CD4-positive, alpha-beta T cell treated with Interleukin-15 for 1 hour (primary cell): ENCODE results near the gene LHPP.

ENCODE experiments used
- DNase-seq: peaks from one replicate; pipeline ENCODE4 v3.0.0-alpha.2; 2020

LHPP gene

DNA sequence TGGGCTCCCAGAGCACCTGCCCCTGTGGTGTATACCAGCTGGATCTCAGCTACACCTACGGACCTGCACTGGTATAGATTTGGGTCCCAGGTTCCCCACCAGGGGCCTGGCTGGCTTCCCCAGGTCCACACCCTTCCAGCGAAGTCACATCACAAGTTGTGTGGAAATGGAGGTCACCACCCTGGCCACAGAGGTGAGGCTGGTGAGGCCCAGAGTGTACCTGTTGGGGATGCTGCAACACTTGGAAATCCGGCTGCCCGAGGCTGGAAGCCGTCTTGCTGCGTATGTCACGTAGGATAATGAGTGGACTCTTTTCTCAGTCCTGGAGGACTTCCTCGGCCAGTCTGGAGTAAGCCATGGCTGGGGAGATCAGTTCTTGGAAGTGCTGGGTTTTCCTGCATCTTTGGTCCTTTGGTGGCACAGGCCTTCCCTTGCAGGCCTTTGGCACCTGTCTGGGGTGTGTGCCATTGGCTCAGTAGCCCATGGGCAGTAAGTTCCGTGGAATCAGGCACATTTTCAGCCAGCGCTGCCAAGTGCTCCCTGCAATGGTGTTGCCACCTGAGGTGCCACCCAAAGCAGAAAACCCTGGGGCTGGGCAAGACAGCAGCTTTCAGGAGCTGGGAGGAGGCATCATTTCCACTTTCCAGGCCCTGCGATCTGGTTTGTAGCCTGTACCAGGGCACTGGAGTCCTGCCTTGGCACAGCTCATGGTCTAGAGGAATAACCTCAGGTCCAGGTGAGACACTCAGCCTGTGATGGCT lies 97.9 kb downstream of the LHPP start:
- DNase-seq: peak; percentile 1

DNA sequence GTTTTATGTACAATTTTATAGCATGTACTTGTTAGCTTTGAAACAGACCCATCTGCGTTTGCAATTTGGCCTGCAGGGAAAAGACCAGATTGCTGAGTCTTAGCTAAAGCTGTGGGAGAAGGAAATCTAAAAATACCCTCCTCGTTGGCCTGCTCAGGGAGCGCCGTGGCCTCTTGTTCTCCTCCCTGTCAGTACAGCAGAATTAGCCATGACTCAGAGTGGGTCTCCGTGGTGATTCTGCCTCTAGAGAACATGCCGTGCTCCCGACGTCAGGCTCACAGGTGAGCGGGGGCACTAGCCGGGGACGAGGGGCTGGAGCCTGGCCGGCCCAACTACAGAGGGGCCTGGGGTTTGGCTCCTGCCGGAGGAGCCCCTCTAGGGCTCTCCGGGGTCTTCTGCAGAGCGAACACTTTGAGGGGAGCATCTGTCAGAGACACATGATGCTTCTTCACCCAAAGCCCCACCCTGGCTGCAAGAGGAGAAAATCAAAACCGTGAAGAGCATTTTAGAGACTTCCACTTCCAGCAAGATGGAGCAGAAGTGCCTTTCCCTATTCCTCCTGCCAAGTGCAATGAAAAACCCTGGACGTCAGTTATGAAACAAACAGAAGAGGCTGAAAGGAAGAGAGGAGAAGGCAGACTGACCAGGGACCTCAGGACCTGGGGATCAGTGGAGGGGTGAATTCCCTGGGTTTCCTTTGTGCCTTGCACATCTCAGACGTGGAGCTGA lies 98.9 kb downstream of the LHPP start:
- no peak for DNase-seq

DNA sequence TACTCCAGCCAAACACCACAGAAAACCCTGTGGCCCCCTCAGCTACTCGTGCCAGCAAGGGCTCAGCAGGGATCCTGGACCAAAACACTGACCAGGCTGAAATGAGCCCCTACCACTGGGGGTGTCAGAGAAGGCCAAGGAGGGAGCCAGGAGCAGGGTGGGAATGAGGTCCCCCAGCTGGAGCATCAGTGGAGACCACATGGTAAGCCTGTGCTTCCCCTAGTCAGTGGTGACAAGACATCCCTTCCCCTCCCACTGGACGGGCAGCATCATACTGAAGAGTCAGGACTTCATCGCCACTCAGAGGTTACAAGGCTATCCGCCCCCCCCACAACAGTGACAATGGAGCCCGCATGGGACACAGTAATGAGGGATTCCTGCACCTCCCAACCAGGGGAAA lies 99.6 kb downstream of the LHPP start:
- DNase-seq: no peak

DNA sequence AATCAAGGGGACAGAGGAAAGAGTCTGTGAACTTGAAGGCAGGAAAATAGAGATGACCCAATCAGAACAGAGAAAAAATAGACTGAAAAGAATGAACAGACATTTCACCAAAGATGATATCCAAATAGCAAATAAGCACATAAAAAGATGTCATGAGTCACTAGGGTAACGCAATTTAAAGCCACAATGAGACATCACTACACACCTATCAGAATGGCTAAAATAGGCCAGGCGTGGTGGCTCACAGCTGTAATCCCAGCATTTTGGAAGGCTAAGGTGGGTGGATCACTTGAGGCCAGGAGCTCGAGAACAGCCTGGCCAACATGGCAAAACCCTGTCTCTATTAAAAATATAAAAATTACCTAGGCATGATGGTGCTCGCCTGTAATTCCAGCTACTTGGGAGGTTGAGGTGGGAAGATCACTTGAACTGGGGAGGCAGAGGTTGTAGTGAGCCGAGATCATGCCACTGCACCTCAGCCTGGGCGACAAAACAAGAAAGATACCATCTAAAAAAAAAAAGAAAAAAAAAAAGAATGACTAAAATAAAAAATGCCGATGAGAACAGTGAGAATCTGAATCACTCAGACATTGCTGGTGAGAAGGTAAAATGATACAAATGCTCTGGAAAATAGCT lies 100.9 kb downstream of the LHPP start:
- no peak for DNase-seq

DNA sequence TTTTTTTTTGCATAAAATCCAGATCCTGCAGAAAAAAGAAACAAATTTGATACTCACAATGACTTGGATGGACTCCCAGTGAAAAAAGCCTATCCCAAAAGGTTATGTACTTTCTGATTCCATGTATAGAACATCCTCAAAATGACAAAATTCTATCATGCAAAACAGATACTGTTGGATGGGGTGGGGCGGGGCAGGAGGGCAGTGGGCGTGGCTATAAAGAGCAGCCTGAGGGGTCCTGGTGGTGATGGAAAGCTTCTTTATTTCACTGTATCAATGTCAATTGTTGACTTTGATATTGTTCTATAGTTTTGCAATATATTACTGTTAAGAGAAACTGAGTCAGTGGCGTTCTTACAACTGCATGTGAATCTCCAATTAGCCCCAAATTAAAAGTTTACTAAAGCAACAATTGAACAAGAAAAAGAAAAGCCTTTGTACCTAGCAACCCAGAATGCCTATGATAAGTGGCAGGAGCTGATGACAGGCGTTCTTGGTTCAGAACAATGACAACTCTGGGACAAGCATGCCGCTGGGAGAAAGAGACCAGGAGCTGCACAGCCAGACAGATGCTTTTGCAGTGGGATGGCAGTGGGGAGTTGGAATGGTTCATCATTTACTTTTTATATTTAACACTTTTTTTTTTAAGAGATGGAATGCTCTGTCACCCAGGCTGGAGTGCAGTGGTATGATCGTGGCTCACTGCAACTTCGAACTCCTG lies 101.9 kb downstream of the LHPP start:
- DNase-seq: no peak

DNA sequence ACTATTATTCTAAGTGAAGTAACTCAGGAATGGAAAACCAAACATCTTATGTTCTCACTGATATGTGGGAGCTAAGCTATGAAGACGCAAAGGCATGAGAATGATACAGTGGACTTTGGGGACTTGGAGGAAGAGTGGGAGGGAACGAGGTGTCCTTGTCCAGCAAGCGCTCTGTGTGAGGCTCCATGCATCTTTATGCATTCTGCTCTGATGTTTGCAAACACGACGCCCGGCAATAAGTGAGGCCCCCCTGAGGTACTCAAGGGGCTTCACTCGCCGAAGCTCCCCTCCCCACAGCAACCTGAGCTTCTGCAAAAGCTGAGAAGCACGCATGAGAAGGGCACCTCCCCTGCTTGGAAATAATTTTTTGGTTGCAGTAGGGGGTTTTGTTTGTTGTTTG lies 103.3 kb downstream of the LHPP start:
- no peak for DNase-seq

DNA sequence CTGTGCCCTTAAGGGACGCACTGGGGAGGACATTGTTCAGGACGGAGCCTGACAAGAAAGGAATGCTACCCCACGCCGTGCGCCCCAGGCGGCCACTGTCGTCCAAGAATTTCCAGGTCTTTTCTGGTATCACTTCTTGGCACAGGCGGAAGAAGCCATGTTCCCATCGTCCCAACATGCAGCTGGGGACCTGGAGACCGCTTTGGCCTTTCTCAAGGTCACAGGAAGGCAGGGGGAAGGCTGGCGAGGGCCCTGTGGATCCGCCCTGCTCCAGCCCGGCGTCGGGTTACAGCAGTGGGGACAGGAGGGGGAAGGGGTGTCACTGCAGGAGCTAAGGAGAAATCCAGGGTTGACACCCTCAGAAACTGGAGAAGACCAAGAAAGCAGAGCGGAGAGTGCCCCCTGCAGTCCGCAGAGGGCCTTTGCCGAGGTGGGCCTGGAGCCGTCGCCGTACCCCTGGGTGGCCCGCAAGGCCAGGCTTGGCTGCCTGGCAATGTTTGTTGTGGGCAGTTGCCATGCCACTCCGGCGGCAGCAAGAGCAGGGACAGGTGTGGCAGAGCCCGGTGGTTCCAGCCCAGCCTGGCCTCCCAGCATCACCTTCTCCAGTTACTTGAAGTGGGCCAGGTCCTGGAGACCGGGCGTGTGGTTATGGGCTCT lies 104.1 kb downstream of the LHPP start:
- DNase-seq: no peak

DNA sequence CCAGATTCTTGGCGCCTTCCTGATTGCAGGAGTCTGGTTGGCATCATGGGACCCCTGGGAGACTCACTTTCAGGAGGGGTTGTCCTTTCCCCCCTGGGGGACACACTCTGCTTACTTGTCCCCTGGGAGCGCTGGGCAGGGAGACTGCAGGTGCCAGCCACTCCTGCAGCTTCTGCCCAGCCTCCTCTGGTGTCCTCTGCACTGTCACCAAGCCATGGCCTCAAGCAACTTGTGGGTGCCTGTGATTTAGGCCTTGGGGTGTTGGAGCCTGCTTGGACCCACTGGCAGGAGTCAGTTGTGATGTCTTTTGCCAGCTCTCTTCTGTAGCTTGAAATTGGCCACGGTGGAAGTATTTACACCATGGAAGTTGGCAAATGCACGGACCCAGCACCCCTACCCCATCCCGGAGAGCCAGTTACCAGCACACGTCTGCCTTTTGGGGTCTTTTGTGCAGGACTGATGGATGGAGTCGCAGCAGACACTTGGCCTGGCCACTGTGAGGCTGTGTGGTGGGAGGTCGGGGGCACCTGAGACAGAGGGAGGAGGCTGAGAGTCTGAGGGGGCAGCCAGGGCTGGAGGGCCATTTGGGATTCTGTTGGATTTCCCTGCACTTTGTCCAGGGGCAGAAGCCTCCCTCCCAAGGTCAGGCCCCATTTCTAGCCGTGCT lies 104.7 kb downstream of the LHPP start:
- DNase-seq: no peak

DNA sequence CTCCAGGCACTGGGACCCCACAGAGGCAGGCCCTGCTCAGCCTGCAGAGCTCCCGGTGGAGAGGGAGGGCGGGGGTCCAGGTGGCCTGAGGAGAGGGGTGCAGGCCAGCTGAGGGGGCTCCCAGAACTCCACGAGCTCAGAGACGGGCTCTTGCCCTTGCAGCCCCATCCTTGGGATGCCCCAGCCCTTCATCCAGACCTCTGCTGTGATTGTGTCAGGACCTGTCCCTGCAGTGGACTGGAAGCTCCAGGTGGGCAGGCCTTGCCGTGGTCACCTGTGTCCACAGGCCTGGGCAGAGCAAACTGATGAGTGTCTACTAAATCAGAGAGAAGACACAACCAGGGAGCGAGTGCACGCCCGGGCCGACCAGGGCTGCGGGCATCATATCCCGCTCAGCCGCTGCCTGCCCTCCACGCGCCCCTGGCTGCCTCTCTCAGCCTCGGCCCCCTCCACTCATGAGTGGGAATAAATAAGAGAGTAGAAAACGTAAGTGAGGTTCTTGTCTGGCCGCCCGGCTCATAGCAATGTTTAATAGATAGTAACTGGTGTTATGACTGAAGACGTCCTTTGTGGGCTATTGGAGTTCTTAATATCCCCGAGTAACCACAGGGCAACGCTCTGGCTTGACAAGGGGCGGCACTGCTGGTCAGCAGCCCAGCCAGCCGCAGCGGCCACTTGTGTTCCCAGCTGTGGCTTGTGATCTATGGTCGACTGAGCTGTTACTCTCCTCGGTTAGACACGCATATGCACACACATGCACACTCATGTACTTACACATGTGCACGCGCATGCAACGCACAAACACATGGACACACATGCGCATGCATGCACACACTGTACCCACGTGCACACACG lies 105.6 kb downstream of the LHPP start:
- DNase-seq: no peak

DNA sequence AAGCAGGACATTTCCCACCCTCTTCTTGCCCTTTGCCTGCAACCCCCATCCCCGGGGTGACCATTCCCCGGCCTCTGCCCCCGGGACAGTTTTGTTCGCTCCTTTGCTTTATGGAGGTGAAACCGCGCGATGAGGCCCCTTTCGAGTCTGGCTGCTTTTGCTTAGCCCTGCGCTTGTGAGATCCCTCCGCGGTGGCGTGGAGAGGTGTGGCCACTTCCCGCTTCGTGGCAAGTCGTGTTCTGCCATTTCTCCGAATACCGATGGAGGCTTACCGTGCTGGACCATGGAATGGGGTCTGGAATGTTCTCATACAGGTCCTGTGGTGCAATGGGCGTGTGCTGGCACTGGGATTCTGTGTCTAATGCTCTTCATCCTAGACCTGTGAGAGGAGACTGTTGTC lies 106.7 kb downstream of the LHPP start:
- no peak for DNase-seq

DNA sequence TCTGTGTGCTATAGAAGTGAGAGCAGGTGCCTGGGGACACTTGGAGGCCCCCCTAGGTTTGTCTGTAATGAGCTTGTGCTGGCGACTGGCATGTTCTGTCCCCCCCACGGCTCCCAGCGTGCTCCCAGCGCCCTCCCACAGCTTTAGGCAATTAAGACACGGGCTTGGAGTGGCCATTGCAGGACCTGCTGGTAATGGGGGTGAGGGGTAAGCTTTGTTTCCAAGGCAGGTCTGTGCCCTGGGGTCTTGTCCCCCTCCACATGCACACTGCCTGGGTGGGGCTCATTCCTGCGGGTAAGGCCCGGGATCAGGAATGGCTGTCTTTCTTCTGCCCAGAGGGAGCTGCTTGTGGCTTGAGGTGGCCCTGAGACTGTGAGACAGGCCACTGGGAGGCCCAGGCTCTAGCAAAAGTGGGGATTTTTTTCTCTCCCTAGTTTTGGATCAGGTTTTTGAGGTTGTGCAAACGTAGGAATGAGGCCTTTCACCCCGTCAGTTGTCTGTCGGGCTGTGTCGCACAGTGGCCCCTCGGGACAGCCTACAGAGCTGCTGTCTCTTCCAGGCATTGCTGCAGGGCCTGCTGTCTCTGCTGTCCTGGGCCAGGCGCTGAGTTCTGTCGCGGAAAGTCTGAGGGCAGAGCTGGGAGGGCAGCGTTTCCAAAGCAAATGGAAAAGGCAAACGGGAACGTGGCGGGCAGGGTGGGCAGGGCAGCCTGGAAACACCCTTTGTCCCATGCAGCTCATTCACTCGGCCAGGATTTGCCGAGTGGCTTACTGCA lies 107.4 kb downstream of the LHPP start:
- DNase-seq: no peak

DNA sequence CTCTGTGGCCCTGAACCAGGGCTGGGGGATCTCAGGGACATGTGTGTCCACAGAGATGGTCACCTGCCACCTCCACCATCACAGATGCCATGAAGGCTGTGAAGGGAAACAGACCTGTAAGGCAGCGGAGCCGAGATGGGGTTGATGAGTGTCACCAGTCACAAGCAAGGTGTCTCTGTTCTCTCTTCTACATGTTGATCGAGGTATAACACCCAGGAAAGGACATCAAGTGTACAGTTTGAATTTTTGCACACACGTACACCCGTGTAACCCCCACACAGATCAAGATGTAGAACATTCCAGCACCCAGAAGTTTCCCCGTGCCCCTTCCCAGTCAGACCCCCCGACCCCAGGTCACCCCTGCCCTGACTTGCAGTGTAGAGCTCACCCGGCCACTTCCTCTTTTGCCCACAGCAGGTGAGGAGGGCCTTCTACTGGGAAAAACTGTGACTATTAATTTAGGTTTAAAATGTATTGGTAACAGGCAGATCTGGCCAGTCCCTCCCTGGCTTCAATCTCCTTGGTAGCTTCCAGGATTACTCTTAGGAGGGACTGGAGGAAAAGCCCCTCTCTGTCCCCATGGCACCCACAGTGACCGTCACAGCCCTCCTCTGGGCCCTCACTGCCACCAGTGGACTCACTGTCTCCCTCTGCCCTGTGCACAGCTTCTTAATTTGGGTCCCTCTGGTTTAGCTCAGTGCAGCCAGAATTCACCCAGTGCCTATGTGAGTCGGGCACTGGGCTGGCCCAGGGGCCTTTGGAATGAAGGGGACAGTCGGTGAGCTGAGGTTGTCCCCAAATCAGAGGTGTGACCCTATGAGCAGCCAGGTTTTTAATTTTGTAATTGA lies 108.2 kb downstream of the LHPP start:
- no peak for DNase-seq

DNA sequence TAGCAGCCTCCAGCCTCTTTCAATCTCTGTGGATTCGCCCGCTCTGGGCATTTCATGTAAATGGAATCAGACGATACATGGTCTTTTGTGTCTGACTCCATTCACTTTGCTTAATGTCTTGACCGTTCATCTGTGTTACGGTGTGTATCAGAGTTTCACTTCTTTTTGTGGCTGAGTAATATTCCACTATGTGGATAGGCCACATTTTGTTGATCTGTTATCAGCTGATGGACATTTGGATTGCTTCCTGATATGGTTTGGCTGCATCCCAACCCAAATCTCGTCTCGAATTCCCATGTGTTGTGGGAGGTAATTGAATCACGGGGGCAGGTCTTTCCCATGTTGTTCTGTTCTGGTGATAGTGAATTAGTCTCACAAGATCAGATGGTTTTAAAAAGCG lies 109.0 kb downstream of the LHPP start:
- DNase-seq: no peak

DNA sequence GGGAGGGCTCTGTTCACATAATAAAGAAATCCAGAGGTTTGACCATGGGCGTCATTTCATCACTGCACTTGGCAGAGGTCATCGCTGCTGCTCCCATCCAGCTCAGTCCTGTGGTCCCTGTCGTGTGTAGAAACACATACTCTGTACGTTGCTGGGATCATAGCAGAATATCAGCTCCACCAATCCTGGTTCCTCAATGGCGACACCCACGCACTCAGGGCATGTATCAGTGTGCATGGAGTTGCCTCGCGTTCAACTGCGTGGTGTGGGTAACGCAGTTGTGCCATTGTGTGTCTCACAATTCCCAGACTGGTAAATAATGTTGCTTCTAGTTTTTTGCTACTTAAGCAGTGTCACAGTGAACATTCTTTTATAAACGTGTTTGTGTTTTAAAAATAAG lies 111.1 kb downstream of the LHPP start:
- no peak for DNase-seq

DNA sequence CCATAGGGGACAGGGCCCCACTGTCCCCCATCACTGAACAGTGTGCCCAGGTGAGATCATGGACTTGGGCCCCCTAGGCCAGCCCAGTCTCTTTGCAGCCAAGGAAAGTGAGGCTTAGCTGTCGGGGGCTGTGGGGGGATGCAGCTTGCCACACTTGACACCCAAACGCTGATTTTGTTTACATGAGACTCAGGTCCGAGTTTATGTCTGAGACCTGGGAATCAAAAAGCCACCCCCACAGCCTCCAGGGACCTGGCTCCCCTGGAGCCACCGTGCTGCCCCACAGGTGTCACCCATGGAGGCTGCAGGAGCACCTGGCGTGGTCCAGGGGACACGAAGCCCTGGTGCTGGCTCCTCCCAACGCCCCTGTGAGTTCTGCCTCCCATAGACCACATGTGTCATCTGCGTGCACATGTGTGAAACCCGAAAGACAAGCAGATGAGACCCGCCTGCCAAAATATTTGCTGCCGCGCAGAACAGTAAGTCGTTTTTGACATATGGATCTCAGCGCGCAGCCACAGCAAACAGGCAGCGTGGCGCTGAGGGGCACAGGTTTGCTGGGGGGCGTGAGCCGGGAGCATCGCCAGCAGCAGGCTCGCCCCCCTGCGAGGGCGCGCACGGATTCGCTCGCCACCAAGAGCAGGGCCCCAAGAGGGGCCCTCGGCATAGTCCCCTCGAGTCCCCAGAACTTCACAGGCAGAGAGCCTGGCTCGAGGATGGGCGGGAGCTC lies 112.3 kb downstream of the LHPP start:
- no peak for DNase-seq

DNA sequence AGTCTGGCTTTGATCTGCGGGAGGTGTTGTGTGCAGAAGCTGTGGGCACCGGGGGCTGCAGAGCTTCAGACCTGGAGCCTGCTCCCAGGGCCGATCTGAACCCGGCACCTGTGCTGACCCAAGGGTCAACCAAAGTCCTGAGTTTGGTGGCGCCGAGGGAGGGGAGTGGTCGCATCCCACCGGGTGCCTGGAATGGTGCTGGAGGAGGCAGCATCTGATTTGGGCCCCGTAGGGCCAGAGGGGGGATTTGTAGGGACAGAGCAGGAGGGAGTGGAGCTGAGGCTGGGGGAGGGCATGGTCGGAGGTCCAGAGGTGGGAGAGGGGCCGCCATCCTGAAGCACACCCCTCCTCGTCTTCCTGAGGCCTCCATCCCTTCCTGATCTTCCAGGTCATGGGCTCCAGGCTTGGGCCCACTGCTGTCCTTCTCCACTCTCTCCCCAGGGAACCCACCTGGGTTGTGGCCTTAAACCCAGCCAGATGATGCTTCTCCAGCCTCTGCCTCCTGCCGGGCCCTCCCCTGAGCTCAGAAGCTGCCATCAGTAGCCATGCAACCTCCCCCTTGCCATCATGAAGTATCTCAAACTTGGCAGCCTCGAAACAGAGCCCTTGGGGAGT lies 112.9 kb downstream of the LHPP start:
- no peak for DNase-seq

DNA sequence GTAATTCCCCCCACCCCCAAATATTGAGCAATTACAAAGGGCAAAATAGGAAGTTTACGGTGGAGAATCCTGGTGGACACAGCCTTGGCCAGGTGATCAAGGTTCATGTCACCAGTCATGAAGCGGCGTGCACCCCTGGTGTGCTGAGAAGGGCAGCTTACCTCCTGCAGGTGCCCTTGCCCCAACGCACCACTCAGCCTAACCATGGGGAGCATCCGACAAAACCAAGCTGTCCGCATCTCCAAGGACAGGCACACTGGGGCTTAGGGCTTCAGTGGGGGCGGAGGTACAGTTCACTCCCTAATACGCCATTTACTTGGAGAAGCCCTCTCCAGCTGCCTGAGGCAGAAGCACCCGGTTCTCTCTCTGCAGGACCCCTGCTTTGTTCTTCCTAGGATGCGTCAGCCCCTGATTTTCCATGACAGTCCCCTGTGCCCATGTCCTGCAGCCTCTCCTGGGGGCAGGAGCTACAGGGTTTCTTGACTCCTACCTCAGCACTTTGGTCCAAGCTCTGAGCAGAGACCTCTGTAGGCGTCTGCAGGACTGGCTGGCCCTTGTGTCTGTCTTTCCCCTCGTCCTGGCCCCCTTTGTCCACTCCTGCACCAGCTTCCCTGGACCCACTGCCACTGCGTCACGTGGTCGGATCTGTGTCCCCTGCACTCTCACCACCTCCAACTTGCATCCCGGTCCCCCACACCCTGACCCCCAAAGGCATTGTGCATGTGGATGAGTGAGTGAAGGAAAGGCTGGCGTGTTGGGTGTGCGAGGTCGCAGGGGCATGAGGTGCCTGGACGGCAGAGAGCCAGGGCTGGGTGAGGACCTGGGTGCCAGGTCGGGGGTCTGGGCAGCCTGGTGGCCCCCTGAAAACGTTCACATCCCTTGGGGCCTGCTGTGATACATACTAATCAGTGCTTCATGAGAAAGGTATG lies 113.7 kb downstream of the LHPP start:
- DNase-seq: no peak
